Lower lobe of right lung (tissue), 2 donors: ENCODE data around the gene STK32C. TPM values are rescaled to one million over a fixed set of nuclear protein-coding genes. Genes with fewer than 3 reads are reported as not detected.

Experiments
- ATAC-seq, 2 donors: fragments of 200-7000 bp; cut with Tn5 transposase; one replicate each; pipeline ENCODE4 v1.9.1; 2020 to 2022; ENCODE audit warnings: mild to moderate bottlenecking in 2 of 2, moderate library complexity in 2 of 2
- DNase-seq: peaks from one replicate; pipeline ENCODE4 v3.0.0-alpha.2; 2020
- H3K27ac ChIP-seq: fragments of 200-600 bp; one replicate; pipeline ENCODE4 v1.8.0; 2022
- H3K27me3 ChIP-seq: fragments of 200-600 bp; one replicate; pipeline ENCODE4 v1.8.0; 2022; ENCODE audit warnings: low read depth
- H3K36me3 ChIP-seq: fragments of 200-600 bp; one replicate; pipeline ENCODE4 v1.8.0; 2022; ENCODE audit warnings: mild to moderate bottlenecking
- H3K4me1 ChIP-seq: fragments of 200-600 bp; one replicate; pipeline ENCODE4 v1.8.0; 2022
- H3K4me3 ChIP-seq: fragments of 200-600 bp; one replicate; pipeline ENCODE4 v1.8.0; 2022; ENCODE audit warnings: mild to moderate bottlenecking
- H3K9me3 ChIP-seq: fragments of 200-600 bp; one replicate; pipeline ENCODE4 v1.8.0; 2022
- CTCF ChIP-seq: fragments of 200-600 bp; IDR thresholded peaks from one replicate; pipeline ENCODE4 v1.8.0; 2022; ENCODE audit warnings: antibody characterized with exemption, mild to moderate bottlenecking
- intact Hi-C: fragments of 100-400 bp; cut with DNase I; formaldehyde crosslinking; loops from one replicate; pipeline ENCODE4 v1.11.0; 2022
- total RNA-seq: library from RNA; stranded (reverse); fragmentation: NEBNext Ultra II Directional; extraction: Animal tissue kit (Norgen Biotek cat#: 25700); gene quantifications from one replicate; pipeline ENCODE4 v1.2.1, GENCODE V29; 2021
- donor health status: DM: no; HTN: yes; CAD: no; lungs with severe emphysema.

STK32C gene
- total RNA-seq, 1 donor from 2014 or later = 14.1 TPM

GRCh38 chr10:132257907-132258306 is 49.8 kb downstream of the STK32C start:
- no peak for DNase-seq
- H3K36me3 ChIP-seq = no peaks in the 10 kb centered on the region
- no peak for TF ChIP-seq CTCF
- no peaks in the 10 kb centered on the region for H3K9me3 ChIP-seq
- H3K27me3 ChIP-seq = no peaks in the 10 kb centered on the region
- no peak for ATAC-seq
- H3K4me1 ChIP-seq = no peaks in the 10 kb centered on the region
- no peak overlapping the region for H3K27ac ChIP-seq
- no peak overlapping the region for H3K4me3 ChIP-seq
- intact Hi-C loops = no loop called here

DNA sequence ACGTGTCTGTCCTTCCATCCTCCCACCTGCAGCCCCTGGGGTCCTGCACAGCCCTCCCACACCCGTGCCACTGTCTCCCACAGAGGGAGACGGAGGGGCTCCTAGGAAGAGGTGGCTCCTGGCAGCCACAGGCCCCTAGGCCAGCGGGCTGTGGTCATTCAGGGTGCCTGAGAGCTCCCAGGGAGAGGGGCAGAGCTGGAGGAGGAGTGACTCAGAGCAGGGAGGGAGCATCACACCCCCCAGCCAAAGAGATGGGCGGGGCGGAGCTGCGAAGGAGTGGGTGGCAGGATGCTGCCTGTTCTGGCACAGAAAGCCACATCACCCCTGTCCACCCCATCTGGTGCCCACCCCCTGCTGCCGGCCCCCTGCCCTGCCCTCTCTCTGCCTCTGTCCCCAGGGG is 50.5 kb downstream of the STK32C start:
- Histone ChIP-seq H3K27ac (no peak overlapping the region), H3K36me3 (no peaks in the 10 kb centered on the region), H3K9me3 (no peaks in the 10 kb centered on the region), H3K4me3 (no peak overlapping the region), H3K27me3 (no peaks in the 10 kb centered on the region), H3K4me1 (no peaks in the 10 kb centered on the region)
- no peak for DNase-seq
- intact Hi-C loops = no loop called here
- no peak for TF ChIP-seq CTCF
- no peak for ATAC-seq

- ATAC-seq (no peak), DNase-seq (no peak)
- Histone ChIP-seq H3K4me1 (no peaks in the 10 kb centered on the region), H3K27ac (no peak overlapping the region), H3K9me3 (no peaks in the 10 kb centered on the region), H3K4me3 (no peak overlapping the region), H3K27me3 (no peaks in the 10 kb centered on the region), H3K36me3 (no peaks in the 10 kb centered on the region)
- TF ChIP-seq CTCF = no peak
- intact Hi-C loops = no loop called here
Observed at GRCh38 chr10:132256866-132257265, 50.9 kb downstream of the STK32C start.

GRCh38 chr10:132255489-132256344 is 52.0 kb downstream of the STK32C start:
- TF ChIP-seq CTCF = no peak
- no peak for ATAC-seq
- no peak for DNase-seq

DNA sequence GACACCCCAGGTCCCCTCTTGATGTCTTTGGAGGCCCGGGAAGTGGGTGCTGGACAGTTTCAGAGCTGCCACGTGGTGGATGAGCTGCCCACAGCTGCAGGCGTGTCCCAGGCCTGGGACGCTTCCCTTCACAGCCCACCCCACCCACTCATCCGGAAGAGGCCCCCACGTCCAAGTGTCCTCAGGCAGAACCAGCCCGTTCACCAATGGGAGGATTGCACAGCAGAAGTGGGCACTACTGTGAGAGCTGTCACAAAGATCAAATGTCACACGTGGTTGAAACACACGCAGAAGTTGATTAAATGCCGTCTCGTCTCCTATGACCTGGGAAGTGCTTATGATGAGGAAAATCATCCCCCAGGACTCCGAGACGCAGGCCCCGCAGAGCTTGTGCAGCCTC is 52.9 kb downstream of the STK32C start:
- no peak for DNase-seq
- TF ChIP-seq CTCF = no peak
- intact Hi-C loops = no loop called here

More at GRCh38 chr10:132255489-132256344, 52.0 kb downstream of the STK32C start:
- Histone ChIP-seq H3K4me3 (no peak overlapping the region), H3K27ac (no peak overlapping the region), H3K9me3 (no peaks in the 10 kb centered on the region), H3K36me3 (no peaks in the 10 kb centered on the region), H3K4me1 (no peaks in the 10 kb centered on the region), H3K27me3 (no peaks in the 10 kb centered on the region)
- intact Hi-C loops = no loop called here

More for the DNA sequence above, 52.9 kb downstream of the STK32C start:
- Histone ChIP-seq H3K9me3 (no peaks in the 10 kb centered on the region), H3K27me3 (no peaks in the 10 kb centered on the region), H3K4me3 (no peak overlapping the region), H3K27ac (no peak overlapping the region), H3K4me1 (no peaks in the 10 kb centered on the region), H3K36me3 (no peaks in the 10 kb centered on the region)
- ATAC-seq = no peak
